CD4-positive, alpha-beta T cell treated with Interleukin-10 for 1 hour (primary cell): Measurements from ENCODE around the gene ANTXR1.

ENCODE experiments used
- DNase-seq: peaks from one replicate; pipeline ENCODE4 v3.0.0-alpha.2; 2020

ANTXR1 gene

GRCh38 chr2:69100220-69100723 lies 87.3 kb downstream of the ANTXR1 start:
- no peak for DNase-seq

GRCh38 chr2:69102041-69102593 lies 89.1 kb downstream of the ANTXR1 start:
- DNase-seq = no peak

- no peak for DNase-seq
These were observed 90.4 kb downstream of the ANTXR1 start for GRCh38 chr2:69103419-69103818.

- DNase-seq = no peak
These were observed 91.3 kb downstream of the ANTXR1 start for GRCh38 chr2:69104261-69104660.

GRCh38 chr2:69109255-69109654 lies 96.3 kb downstream of the ANTXR1 start:
- no peak for DNase-seq

GRCh38 chr2:69111076-69111475 lies 98.1 kb downstream of the ANTXR1 start:
- no peak for DNase-seq

- DNase-seq = no peak
These were observed 100.6 kb downstream of the ANTXR1 start for GRCh38 chr2:69113627-69114026.

GRCh38 chr2:69114534-69114933 lies 101.6 kb downstream of the ANTXR1 start:
- no peak for DNase-seq

GRCh38 chr2:69116438-69116837 lies 103.5 kb downstream of the ANTXR1 start:
- DNase-seq = no peak

GRCh38 chr2:69118609-69119008 lies 105.6 kb downstream of the ANTXR1 start:
- no peak for DNase-seq

GRCh38 chr2:69119104-69119894 lies 106.3 kb downstream of the ANTXR1 start:
- DNase-seq = no peak

- DNase-seq = no peak
These were observed 109.3 kb downstream of the ANTXR1 start for GRCh38 chr2:69122271-69122670.

GRCh38 chr2:69123182-69123581 lies 110.2 kb downstream of the ANTXR1 start:
- DNase-seq = no peak

GRCh38 chr2:69124343-69124742 lies 111.4 kb downstream of the ANTXR1 start:
- no peak for DNase-seq

GRCh38 chr2:69125816-69126215 lies 112.8 kb downstream of the ANTXR1 start:
- DNase-seq = no peak

GRCh38 chr2:69126341-69126740 lies 113.4 kb downstream of the ANTXR1 start:
- DNase-seq = no peak

GRCh38 chr2:69131452-69131851 lies 118.5 kb downstream of the ANTXR1 start:
- no peak for DNase-seq

GRCh38 chr2:69131983-69132675 lies 119.2 kb downstream of the ANTXR1 start:
- no peak for DNase-seq

- no peak for DNase-seq
These were observed 120.1 kb downstream of the ANTXR1 start for GRCh38 chr2:69132960-69133590.

GRCh38 chr2:69133898-69134297 lies 120.9 kb downstream of the ANTXR1 start:
- no peak for DNase-seq

GRCh38 chr2:69134306-69134945 lies 121.4 kb downstream of the ANTXR1 start:
- DNase-seq = no peak

GRCh38 chr2:69138247-69138772 lies 125.3 kb downstream of the ANTXR1 start:
- DNase-seq = no peak
